ENCODE results near the gene RAB5A.
"Not testable (repeated sequence)": the region's sequence is repeated elsewhere in the genome, so short reads cannot be mapped to it uniquely, and the experiment has no call there.

RAB5A gene

DNA sequence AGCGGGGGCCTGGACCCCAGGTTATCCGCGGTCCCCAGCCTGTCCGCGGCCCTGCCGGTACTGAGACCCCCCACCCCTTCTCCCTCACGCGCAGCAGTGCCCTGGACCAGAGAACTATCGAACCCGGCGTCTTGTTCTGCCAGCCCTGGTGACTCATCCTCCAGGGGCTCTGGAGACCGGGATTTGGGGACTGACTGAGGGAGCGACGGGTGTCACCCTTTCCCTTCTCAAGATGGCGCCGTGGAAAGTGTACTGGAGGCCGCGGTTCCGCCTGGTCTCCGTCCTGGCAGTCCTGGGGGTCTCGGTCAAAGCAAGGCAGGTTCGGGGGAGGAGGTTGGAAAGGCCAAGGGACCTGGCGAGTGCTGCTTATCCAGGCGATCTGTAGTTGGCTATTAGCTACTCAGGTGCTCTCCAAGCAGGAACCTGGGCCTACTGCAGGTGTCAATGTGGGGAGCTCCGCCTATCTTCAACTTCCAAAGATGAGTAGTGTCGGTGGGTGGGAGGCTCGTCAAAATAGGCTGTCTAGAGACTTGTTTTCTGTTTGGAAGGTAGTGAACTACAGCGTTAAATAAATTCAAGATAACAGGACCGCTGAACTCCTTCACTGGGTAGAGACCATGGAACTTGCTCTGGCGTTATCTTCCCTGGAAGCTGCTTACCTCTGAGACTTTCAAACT is 790 bp downstream of the RAB5A start:
- no peak for DNase-seq (ENCODE audit: extremely low read depth, low read depth)

DNA sequence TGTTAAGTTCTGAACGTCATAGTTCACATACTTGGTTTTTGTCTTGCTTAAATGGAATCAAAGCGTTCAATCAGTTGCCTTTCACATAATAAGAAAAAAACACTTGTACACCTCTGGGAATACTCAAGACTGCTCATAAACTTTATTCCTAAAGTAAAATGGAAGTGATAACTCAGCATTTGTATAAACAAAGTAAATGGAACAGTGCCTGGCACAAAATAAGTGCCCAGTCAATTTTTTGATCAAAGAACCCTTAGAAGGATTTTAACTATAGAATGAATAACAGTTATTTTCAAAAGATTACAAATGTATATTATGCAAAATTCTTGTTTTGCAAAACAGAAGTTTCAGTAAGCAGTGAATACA is 1.3 kb downstream of the RAB5A start:
- TF ChIP-seq, protein P1, sequence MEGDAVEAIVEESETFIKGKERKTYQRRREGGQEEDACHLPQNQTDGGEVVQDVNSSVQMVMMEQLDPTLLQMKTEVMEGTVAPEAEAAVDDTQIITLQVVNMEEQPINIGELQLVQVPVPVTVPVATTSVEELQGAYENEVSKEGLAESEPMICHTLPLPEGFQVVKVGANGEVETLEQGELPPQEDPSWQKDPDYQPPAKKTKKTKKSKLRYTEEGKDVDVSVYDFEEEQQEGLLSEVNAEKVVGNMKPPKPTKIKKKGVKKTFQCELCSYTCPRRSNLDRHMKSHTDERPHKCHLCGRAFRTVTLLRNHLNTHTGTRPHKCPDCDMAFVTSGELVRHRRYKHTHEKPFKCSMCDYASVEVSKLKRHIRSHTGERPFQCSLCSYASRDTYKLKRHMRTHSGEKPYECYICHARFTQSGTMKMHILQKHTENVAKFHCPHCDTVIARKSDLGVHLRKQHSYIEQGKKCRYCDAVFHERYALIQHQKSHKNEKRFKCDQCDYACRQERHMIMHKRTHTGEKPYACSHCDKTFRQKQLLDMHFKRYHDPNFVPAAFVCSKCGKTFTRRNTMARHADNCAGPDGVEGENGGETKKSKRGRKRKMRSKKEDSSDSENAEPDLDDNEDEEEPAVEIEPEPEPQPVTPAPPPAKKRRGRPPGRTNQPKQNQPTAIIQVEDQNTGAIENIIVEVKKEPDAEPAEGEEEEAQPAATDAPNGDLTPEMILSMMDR (IDR thresholded peaks at IDR 0.05; ENCODE audit: low read depth, low read length): no peak
- no peak for DNase-seq (ENCODE audit: extremely low read depth, low read depth)

More for the DNA sequence above, 790 bp downstream of the RAB5A start:
- TF ChIP-seq, protein P1 (IDR thresholded peaks at IDR 0.05; ENCODE audit: low read depth, low read length): no peak

DNA sequence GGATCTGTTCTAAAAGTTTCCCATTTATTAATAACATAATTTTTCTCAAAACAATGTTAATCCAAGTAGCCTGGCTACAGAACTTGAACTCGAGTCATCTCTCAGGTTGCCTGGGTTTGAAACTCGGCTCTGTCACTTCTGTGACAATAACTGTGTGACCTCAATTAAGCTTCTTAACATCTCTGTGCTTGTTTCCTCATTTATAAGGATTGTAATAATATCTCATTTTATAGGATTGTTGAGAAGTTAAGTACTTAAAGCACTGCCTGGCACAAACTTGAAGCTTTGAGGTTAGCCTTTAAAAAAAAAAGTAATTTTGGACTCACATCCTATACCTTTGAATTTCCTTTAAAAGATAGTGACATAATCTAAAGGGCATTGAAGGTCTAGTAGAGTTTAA is 3.4 kb downstream of the RAB5A start:
- TF ChIP-seq, protein P1 (IDR thresholded peaks at IDR 0.05; ENCODE audit: low read depth, low read length): no peak
- DNase-seq (ENCODE audit: extremely low read depth, low read depth): no peak

DNA sequence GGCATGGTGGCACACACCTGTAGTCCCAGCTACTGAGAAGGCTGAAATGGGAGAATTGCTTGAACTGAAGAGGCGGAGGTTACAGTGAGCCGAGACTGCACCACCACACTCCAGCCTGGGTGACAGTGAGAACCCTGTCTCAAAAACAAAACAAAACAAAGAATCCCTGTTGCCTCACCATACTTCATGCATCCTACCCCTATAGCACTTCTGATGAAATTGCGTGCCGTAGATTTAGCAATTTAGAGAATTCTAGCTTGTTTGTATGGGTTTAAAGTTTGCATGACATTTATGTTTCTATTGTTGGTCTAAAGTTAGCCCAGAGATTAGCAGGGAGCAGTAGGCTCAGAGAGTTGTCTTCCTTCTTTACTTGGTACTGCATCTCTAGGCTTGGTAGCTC is 7.8 kb downstream of the RAB5A start:
- DNase-seq (ENCODE audit: extremely low read depth, low read depth): no peak
- TF ChIP-seq, protein P1 (IDR thresholded peaks at IDR 0.05; ENCODE audit: low read depth, low read length): no peak

DNA sequence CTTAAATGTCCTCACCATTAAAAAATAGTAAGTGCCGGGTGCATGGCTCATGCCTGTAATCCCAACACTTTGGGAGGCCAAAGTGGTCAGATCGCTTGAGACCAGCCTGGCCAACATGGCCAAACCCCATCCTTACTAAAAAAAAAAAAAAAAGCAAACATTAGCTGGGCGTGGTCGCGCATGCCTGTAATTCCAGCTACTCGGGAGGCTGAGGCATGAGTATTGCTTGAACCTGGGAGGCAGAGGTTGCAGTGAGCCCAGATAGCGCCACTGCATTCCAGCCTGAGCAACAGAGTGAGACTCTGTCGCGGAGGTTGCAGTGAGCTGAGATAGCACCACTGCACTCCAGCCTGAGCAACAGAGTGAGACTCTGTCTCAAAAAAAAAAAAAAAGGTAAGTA is 10.5 kb downstream of the RAB5A start:
- DNase-seq (ENCODE audit: extremely low read depth, low read depth): not testable (repeated sequence)

DNA sequence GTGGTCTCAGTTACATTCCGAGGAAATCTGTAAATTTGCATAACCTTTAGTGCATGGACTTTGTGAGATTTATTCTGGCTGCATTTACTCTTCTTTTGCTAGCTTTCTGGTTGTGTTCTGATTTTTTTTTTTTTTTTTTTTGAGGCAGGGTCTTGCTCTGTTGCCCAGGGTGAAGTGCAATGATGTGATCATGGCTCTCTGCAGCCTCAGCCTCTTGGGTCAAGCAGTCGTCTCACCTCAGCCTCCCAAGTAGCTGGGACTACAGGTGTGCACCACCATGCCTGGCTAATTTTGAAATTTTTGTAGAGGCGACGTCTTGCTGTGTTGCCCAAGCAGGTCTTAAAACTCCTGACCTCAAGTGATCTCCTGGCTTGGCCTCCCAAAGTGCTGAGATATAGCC is 12.6 kb downstream of the RAB5A start:
- DNase-seq (ENCODE audit: extremely low read depth, low read depth): no peak
- TF ChIP-seq, protein P1 (IDR thresholded peaks at IDR 0.05; ENCODE audit: low read depth, low read length): no peak

DNA sequence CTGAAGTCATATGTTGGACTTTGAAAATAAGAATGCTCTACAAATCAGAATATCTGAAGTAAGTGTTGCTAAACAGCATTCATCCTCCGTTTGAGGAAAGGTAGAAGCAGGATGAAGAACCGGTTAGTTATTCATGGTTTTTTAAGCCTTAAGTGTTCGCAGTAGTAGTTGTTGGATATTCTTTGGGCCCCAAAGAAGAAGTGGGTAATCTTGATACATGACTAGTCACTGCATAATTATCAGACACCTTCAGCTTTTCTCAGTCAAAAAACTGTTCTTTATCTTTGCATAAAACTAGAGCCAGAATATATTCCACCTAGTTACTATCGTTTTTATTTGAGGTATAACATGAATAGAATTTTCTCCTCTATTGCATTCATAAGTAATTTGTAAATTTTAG is 13.8 kb downstream of the RAB5A start:
- TF ChIP-seq, protein P1 (IDR thresholded peaks at IDR 0.05; ENCODE audit: low read depth, low read length): no peak
- DNase-seq (ENCODE audit: extremely low read depth, low read depth): no peak

DNA sequence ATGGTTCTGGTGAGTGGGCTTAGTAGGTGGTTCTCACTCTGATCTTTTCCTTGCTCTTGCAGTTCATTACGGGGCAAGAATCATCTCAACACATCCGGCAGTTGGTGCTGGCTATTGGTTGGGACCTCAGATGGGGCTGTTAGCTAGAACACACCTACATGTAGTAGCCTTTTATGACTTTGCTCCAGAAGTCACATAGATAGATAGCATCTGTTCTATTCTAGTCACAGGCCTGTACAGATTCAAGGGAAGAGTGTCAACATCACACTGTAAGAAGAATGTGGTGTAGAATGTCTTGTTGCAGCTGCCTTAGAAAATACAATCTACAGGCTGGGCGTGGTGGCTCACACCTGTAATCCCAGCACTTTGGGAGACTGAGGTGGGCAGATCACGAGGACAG is 15.1 kb downstream of the RAB5A start:
- no peak for DNase-seq (ENCODE audit: extremely low read depth, low read depth)
- TF ChIP-seq, protein P1 (IDR thresholded peaks at IDR 0.05; ENCODE audit: low read depth, low read length): no peak

All from AG09319 (cell line).